GM18511 (cell line): Measurements from ENCODE around the gene SLC9A9.
A peak's percentile ranks its signal among the peaks of the same experiment; 100 is the strongest.

Experiments used
- ATAC-seq: cut with Tn5 transposase; IDR thresholded peaks from one replicate; pipeline ENCODE4 v1.9.1; 2021; ENCODE audit warnings: mild to moderate bottlenecking, moderate library complexity; ENCODE audit not compliant: unreplicated experiment

The SLC9A9 gene

DNA sequence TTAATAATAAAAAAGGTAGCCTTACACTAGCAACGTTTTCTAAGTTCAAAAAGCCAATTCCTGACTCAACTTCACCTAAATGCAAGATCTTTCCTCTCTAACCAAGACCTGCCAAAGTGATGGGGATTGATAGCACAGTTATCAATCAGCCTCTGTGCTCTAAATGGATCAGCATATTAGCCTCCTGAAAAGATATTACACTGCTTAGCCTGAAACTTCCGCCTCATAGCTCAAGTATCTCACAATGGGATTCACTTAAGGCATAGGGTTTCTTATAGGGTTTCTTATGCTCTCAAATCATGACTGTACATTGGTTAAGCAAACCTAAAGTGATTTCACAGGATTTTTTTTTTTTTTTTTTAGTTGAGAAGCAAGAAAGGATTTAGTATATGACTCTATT, 436 bp upstream of the SLC9A9 start:
- no peak for ATAC-seq

DNA sequence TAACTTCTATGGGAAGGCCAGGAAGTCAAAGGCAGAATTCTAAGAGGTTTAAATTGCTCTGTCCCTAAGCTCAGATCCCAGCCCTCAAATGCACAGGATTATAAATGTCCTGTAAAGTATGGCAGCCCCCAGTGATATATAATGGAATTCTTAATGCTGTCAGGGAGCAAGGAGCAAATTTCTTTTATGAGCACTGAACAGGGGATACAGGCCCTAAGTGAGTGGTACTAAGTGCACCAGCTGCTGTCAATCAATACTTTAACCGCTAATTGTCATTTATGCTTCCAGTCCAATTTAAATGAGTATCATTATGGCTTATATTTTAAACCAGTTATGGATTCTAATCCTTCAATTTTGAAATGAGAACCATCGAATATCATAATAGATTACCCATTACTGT, 4.7 kb downstream of the SLC9A9 start:
- no peak for ATAC-seq

DNA sequence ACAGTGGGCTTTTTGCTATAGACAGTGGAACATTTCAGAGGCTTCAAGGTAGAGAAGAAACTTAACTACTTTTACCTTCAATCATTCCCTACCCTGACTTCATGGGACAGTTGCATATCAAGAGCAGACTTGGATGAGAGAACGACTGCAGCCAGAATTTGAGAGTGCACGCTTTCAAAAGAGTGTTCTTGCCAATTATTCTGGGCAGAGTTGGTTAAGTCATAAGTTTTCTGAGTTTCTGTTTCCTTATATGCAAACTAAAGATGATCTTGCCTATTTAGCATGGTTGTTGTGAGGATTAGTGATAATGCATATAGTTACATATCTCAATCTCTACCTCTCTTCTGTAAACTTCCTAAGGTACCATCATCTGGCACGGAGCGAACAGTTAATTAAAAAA, 7.6 kb downstream of the SLC9A9 start:
- ATAC-seq: peak; percentile 45

DNA sequence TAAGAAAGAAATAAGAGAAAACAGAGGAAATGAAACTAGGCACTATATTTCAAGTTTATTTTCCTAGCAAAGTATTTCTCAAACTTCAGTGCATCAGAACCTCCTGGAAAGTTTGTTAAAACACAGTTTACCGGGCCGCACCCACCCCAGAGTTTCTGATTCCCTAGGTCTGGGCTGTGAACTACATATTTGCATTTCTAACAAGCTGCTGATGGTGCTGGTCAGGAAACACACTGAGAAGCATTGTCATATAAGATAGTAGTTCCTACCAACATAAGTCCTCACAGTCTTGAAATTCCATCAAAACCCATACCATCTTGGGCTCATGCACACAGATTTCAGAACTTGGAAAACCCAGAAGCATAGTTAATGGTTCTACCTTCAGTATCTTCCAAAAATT, 8.3 kb downstream of the SLC9A9 start:
- peak; percentile 77 for ATAC-seq

DNA sequence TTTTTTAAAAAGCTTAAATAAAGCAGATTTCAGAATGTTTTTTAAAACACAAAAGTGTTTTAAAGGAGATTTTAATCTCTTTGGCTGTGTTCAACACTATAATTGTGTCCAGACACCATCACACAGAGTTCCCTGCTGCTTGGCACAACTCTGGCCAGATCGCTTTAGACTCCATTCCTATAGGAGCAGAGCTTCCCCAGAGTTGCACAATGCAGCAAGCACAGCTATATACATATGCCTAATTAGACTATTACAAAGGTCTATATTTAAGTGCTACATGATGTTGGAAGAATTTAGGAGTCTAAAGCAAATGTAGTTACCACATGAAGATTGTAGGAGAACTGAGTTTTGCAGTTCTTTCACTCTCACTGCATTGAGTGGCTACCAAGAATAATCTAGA, 11.2 kb downstream of the SLC9A9 start:
- no peak for ATAC-seq

DNA sequence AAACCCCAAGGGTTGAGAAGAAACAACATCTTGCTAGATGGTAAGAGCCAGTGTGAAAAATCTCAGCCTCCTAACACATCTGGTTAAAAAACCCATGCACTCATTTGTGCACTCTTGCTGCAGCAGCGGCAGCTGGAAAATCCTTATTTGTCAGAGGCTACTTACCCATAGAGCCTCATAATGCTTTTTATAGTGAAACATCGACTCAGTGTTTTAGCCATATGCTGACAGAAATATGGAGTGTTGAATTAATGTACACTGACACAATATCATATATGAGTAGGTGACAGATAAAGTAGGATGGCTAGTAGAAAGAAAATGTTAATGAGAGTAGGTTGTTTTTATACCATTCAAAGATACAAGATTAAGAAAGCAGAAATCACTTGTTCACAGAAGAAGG, 13.0 kb downstream of the SLC9A9 start:
- ATAC-seq: no peak

DNA sequence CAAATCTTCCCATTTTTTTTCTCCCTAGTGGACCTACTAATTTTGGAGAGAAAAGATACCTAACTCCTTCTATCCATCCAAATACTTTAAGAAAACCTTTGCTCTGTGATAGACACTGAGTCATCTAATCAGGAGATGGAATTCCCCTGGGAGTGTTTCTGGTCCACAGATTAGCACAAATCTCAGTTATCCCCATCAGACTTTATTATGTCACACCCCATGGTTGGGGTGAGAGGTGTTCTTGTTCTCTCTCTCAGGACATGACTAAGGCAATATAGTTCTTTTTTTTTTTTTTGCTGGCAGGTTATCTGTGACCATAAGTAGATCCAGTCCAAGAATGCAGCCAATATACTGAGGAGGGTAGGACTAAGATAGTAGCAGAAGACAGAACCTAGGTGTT, 15.8 kb downstream of the SLC9A9 start:
- peak; percentile 46 for ATAC-seq

DNA sequence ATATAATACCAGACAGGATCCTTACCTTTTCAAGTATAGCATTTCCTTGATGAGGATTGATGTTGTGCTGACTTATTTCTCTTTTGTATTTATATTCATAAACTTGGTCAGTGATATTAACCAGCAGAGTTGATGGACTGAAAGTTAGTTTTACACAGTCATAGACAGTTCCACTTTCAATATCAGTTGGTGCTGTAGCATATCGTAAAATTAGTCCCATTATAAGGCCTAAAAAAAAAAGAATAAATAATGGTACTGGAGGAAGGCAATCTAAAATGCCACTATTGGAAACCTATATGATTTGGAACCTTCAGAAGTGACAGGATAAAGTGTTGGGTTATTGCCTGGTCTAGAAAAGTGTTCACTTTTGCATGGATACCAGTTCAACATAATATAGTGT, 16.3 kb downstream of the SLC9A9 start:
- ATAC-seq: peak; percentile 81

DNA sequence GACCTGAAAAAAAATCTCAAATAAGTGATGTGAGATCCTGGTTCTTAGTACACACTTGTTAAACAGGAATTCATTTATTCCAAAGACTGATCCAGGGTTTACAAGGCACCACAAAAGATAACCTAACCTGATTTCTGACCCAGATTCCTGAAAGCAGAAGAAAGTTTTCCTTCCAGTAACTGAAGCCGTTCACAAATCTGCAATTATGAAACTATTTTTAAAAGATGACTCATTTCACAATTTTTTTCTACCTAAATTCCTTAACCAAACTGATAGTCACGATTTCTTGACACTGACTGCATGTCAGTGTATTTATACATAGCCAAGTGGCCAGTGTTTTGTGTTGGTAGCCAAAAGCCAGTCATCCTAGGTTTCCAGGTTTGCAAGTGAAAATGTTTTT, 17.1 kb downstream of the SLC9A9 start:
- ATAC-seq: peak; percentile 66

DNA sequence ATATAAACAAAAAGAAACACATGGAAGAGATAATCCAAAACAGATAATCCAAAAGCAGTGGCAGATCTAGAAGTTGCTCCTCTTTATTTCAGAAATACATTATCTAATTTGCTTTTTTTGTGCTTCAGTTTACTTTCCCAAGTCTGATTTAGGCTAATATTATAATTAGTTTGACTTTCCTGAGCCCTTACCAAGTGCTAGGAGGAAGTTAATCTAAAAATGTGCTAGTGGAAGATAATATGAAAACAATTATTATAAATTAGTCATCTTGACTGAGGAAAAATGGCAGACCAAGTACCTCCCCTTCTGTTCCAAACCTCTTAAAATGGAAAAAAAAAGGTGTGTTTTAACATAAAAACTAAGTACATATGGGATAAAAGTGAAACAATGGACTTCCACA, 17.5 kb downstream of the SLC9A9 start:
- ATAC-seq: no peak

DNA sequence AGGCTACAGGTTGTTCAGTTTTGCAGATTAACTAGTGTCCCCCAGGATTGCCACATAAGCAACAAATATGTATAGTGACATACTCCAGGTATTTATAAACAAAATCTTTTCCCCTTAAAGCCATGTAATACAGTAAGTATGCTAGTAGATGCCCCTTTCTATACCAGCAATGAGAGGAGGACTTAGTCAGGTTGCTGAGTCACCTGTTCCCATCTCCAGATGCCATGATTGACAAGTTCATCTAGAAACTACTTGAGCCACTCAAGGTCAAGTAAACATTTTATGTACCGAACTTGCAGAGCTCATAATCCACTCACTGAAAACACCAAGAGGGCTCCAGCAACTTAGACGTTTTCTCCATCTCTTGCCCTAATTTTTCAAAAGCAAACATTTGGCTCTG, 18.2 kb downstream of the SLC9A9 start:
- no peak for ATAC-seq

DNA sequence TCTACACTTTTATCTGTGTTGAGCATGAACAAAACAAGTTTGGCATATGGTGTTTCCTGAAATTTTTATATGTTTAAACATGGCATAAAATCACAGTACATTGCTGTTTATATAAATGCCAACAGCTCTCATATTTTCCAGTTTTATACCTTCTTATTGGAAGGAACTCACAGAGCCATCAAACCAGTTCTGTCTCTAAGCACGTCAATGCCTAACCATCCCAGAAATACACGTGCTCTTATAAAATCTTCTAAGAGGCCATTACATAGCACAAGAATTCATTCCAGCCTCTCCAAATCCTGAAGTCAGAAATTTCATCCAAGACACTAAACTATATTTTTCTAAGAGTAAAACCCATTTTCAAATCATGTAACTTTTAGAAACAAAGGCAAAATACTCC, 20.8 kb downstream of the SLC9A9 start:
- no peak for ATAC-seq

DNA sequence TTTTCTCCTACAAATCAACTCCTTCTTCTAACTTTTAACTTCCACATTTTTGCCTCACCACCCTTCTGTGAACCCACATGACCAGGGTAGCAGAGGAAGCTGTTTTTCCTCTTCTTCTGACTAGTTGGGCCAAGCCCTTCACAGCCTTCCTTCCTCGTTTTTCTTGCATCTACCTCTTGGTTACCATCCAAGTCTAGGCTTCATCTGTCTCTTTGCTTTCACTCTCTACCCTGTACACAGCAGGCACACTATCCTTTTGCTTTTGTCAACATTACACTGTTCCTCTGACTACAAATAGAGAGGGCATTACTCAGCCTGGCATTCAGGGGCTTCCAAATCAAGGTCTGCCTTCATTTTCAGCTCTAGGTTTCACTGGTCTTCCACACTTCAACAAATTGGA, 22.0 kb downstream of the SLC9A9 start:
- no peak for ATAC-seq

DNA sequence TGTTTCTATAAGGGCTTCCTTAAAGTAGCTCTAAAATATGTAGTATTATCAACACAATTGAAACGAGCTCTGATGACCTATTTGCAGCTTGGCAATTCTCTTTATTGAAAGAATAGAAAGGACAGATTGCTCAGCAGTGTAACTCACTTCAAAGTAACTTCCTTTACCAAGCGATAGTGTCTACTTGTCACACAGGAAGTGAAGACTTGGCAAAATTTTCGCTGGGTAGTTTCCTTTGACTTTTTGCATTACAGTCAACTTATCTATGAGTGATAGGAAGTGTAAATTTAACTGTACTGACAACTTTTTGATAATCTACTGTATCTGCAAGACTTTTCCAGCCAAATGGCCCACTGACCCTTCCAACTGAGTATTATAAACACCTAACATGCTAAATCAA, 22.8 kb downstream of the SLC9A9 start:
- peak; percentile 80 for ATAC-seq

DNA sequence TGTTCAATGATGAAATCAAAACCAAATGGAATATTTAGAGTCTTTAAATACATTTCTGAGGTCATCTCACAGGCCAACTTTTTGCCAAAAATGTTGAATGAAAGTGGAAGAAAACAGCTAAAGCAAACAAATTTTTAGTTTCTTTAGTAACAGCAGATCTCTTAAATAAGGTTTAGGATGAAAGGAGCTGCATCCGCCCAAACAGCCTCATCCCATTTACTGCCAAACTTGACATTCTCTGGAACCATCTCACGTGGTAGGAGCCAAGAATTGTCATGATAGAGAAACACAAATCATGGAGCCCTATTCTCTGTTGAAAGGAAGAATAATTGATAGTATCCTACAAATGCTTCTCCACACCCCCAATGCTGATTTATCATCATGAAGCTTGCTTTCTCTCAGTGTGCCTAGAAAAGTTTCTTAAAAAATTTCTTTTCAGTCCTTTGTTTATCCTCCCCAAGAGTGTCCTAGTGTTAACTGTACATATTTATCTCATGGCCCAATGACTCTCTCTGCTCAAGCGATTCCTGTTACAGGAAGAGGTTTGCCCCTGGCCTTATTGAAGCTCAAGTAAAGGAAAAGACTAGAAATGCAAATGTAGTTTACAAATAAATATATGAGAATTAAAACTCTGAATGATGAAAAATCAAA, 23.4 kb downstream of the SLC9A9 start:
- no peak for ATAC-seq

DNA sequence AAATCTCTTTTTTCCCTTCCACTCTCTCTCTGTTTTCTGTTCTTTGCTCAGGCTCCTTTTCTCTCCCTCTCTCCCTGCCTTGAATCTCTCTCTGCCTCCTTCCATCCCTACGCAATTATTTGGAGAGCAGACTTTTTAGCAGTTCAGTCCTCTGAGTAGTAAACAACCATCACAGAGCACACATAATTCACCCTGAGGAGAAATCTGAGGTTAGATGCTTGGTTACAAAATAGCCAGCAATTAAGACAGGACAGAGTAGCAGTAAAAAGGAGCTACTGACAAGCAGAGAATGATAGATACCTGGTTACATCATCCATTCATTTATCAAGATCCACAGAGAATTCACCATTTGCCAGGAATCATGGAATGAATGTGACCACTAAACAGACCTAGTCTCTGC, 25.5 kb downstream of the SLC9A9 start:
- no peak for ATAC-seq

DNA sequence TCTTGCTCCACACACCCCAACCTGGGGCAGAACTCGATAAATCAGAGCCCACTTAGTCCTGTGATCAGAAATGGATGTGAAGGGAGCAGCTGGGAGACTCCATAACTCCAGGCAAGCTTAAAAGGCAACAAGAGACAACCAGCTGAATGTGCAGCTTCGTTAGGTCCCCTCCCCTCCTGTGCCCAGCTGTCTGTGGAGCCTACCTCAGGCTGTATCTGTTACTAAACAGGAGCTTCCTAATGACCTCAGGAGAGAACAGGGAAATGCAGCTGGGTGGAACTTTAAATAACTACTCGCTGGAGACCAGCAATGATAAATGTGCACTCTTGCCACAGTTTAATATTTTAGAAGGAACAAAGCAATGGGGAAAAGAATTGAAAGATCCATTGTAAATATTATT, 25.9 kb downstream of the SLC9A9 start:
- no peak for ATAC-seq

DNA sequence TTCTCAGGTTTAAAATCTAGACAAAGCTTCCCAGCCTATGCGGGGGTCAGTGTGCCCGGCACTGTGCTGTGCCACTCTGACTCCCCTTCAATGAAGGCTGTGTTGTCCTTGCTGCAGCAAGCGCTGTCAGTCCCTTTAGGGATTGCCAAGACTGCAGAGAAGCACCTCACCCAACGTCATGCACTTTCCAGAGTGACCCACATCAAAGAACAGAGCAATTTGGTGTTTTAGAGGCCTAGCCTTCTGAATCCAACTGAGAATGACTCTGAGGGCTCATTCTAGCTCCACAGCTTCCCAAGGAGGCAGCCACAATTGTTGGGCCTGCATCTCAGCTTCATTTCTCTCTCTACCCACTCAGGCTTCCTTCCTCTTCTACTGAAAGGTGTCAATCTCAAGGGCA, 26.4 kb downstream of the SLC9A9 start:
- no peak for ATAC-seq

DNA sequence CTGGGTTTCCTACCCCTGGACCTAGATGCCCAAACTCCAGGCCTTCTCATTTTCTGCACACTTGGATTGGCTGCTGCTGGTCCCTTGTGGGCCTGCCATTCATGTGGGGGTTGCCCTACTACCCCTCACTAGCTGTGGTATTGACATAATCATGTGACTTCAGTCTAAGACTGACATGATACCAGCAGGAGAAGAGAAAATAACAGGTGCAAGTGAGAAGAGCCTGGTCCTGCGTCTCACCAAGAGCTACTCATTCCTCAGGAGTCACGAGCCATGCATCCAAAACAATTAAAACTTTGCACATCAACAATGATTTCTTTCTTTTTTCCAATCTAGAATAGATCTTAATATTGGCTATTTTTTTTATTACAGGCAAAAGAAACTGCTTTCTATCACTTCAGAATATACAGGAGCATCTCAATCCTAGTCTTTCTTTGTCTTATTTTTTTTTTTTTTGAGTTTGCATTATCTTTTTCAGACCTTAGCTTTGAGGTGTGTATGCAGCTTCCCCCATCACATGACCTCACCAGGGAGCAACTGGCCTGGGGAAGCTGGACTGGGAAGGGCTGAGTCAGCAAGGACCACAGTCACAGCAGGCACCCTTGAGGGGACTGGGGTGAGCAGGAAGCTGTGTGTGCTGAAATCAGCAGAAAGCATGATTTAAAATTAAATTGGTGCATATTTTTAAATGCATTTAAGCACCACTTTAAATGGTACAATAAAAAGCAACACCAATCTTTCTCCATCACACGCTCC, 27.6 kb downstream of the SLC9A9 start:
- ATAC-seq: no peak

DNA sequence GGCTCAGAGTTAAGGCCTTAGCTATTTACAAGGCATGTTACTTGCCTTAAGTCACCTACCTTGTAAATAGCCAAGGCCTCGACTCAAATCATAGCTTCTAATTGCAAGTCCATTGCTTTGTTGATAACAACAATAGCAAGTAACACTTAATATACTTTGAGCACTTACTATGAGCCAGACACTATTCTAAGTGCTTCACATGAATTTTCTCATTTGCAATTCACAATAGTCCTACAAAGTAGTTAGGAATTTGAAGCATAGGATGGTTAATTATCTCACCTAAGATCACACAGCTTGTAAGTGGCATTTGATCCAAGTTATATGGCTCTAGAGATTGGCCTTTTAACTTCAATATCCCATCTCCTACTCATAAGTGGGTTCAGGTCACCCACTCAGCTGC, 28.4 kb downstream of the SLC9A9 start:
- no peak for ATAC-seq

DNA sequence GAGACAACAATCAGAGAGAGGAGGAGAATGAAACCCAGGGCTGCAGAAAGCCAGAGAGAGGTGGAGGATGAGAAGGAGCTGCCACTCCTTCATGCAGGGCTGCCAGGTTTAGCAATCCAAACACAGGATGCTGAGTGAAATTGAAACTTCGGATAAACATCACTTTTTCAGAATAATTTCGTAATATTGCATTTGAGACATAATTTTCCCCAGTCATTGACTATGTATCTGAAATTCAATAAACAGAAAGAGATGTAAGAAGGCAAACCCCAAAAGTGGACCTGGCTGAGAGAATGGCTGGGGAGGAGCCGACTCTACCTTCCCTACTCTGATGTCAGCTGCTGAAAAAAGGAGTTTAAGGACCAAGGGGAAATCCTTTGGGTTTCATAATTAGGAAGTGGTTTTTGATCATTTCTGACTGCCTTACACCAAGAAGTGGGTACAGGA, 33.8 kb downstream of the SLC9A9 start:
- peak; percentile 51 for ATAC-seq

DNA sequence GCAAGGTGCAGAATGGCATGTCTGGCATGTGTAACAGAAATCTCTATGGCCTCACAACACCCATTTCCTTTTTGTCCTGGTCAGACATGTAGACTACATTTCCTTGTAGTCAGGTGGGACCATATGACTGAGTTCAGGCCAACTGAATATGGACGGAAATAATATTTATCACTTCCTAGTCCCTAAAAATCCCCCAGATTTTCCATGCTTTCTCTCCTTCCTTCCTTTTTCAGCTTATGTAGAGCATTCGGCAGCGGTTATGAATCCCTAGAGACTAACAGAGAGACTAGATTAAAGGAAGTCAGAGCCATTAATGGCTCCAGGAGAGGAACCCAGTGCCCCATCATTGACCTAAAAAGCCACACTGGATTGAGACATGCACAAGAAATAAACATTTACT, 35.8 kb downstream of the SLC9A9 start:
- no peak for ATAC-seq

DNA sequence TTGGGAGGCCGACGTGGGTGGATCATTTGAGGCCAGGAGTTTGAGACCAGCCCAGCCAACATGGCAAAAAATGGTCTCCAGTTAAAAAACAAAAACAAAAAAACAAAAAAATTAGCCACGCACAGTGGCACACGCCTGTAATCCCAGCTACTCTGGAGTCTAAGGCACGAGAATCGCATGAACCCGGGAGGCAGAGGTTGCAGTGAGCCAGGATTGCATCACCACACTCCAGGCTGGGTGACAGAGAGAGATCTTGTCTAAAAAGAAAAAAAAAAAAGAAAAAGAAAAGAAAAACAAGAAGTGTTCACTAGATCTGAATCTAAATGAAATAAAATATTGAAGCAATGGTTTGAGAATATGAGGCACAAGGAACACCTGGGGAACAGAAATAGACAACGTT, 36.7 kb downstream of the SLC9A9 start:
- no peak for ATAC-seq
